ENCODE results near the gene DOCK1.

Gene DOCK1

DNA sequence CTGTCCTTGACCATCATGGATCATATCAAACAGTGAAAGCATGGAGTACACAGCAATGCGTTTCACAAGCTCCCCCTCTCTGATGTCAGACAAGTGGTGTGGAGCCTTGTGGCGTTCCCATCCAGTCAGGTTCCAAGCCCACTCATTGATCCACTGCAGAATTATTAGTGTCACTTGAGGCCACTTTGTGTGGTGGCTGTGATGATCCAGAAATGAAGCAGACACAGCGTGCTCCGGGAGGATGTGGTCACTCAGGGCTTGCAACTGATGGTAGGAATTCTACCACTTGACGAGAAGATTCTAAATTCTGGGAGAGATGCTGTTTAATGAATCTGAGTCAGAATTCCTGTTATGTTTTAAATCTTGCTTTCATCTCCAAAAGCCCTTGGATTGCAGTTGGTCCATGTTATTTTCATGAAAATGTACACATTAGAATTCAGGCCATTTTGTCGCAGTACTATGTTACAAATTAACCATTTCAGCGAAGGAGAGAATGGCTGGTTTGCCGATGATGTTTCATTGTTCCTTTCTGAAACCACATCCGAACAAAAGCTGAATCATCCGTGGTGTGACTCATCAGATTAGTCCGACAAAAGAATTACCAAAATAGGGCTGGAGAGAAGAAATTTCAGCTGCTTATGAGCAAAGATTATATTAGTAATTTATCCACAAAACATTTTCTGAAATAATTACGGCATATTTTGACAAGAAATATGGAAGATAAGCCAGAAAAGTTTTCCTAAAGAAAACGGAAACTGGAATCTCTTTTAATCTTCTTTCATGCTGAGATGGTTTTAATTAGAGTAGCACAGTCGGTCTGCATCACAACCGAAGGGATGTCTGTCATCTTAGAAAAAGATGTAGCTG, 243.1 kb downstream of the DOCK1 start:
- Histone ChIP-seq H3K79me2 (ENCODE audit: control insufficient read depth, insufficient read depth, low read length, unreplicated experiment) (no peaks in the 10 kb centered on the region), H3K4me1 (ENCODE audit: control insufficient read depth, insufficient read depth, low read length, unreplicated experiment) (peaks cover 62% of the 10 kb centered on the region), H3K27ac (ENCODE audit: low read depth, low read length) (peak overlapping the region; percentile 98), H3K27me3 (ENCODE audit: insufficient read depth, low read length) (no peaks in the 10 kb centered on the region), H3K4me3 (ENCODE audit: low read depth, low read length) (peak overlapping the region; percentile 58), H3K36me3 (ENCODE audit: insufficient read depth, low read length) (no peaks in the 10 kb centered on the region), H2AFZ (ENCODE audit: low read length, unreplicated experiment) (peak overlapping the region; percentile 37)

DNA sequence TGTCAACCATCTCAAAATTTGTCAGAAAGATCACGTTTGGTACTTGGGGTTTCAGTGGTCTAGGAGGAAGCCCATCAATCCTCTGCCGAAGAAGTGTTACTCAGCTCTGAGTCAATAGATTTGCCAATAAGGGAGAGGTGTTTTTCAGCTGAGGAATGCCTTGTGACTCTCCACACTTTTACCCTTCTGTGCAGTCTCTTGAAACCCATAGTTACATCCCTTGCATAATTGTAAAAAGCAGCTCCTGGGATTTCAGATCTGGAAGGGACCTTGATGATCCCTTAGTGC, 243.6 kb downstream of the DOCK1 start:
- Histone ChIP-seq H3K27ac (ENCODE audit: low read depth, low read length) (peak overlapping the region; percentile 98), H3K4me3 (ENCODE audit: low read depth, low read length) (peak overlapping the region; percentile 58), H2AFZ (ENCODE audit: low read length, unreplicated experiment) (peak overlapping the region; percentile 4), H3K79me2 (ENCODE audit: control insufficient read depth, insufficient read depth, low read length, unreplicated experiment) (no peaks in the 10 kb centered on the region), H3K36me3 (ENCODE audit: insufficient read depth, low read length) (no peaks in the 10 kb centered on the region), H3K27me3 (ENCODE audit: insufficient read depth, low read length) (no peaks in the 10 kb centered on the region), H3K4me1 (ENCODE audit: control insufficient read depth, insufficient read depth, low read length, unreplicated experiment) (peaks cover 62% of the 10 kb centered on the region)

DNA sequence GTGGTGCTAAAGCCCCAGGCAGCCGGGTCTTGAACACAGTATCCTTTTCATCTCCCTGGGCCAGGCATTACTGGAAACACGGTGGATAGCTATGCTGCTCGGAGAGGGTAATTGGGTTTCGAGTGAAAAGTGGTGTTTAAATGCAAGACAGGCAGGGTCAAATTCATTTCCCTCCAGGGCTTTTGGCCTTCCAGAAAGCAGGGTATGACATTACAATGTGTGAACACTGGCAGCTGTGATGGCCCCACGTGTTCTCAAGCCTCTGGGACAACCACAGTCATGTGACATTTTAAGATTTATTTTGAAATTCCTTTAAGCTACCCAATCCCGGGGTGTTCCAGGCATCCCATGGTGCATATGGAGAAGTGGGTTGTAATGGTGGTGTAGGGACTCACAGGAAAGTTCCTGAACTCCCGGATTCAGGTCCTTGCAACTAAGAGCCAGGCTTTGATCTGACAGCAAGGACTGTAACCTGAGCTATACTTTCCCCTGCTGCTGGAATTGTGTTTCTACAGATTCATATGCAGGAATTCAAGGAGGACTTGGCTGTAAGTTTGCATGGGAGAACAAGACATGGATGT, 244.4 kb downstream of the DOCK1 start:
- H2AFZ ChIP-seq (ENCODE audit: low read length, unreplicated experiment) = no peak overlapping the region
- H3K79me2 ChIP-seq (ENCODE audit: control insufficient read depth, insufficient read depth, low read length, unreplicated experiment) = no peaks in the 10 kb centered on the region
- H3K27me3 ChIP-seq (ENCODE audit: insufficient read depth, low read length) = no peaks in the 10 kb centered on the region
- H3K4me1 ChIP-seq (ENCODE audit: control insufficient read depth, insufficient read depth, low read length, unreplicated experiment) = peaks cover 62% of the 10 kb centered on the region
- no peaks in the 10 kb centered on the region for H3K36me3 ChIP-seq (ENCODE audit: insufficient read depth, low read length)
- peak overlapping the region; percentile 98 for H3K27ac ChIP-seq (ENCODE audit: low read depth, low read length)
- H3K4me3 ChIP-seq (ENCODE audit: low read depth, low read length) = peak overlapping the region; percentile 58

DNA sequence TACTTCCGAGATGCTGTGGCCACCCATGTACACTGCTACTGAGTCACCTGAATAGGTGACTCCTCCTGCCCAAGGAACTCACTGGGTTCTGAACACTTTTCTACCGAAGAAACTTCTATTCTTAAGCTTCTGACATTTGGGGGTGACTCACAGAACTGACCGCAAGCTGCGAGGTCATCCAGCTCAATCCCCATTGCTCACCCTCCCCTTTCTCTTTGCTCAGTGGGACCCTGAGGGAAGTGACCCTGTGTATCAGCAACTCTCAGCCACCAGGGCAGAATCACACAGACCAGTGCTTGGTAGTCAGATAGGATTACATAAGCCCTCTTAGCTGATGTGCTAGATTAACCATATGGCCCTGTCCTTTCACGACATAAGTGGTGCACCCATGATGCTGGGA, 244.9 kb downstream of the DOCK1 start:
- Histone ChIP-seq H3K79me2 (ENCODE audit: control insufficient read depth, insufficient read depth, low read length, unreplicated experiment) (no peaks in the 10 kb centered on the region), H3K27ac (ENCODE audit: low read depth, low read length) (peak overlapping the region; percentile 98), H2AFZ (ENCODE audit: low read length, unreplicated experiment) (no peak overlapping the region), H3K36me3 (ENCODE audit: insufficient read depth, low read length) (no peaks in the 10 kb centered on the region), H3K4me3 (ENCODE audit: low read depth, low read length) (0 out of 2 replicates have a peak overlapping the region, but pooled peaks have one; percentile 4), H3K27me3 (ENCODE audit: insufficient read depth, low read length) (no peaks in the 10 kb centered on the region), H3K4me1 (ENCODE audit: control insufficient read depth, insufficient read depth, low read length, unreplicated experiment) (peaks cover 56% of the 10 kb centered on the region)

DNA sequence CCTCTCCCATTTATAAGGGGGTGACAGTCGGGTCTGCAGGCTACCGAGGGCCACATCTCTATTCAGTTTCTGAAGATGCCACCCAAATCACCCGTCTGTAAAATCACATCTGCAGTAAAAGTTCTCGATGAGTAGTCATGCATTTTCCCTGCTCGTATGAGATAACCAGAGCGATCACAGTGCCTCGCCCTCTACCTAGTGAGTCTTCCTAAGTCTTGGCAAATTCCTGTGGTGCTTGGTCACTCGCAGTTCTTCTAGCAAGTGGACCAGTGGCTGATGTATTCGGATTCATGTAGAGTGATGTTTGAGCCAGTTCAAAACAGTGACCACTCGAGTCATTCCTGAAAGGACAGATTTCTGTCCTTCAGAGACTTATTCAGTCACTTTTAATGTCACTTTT, 246.3 kb downstream of the DOCK1 start:
- Histone ChIP-seq H2AFZ (ENCODE audit: low read length, unreplicated experiment) (no peak overlapping the region), H3K27ac (ENCODE audit: low read depth, low read length) (no peak overlapping the region), H3K27me3 (ENCODE audit: insufficient read depth, low read length) (no peaks in the 10 kb centered on the region), H3K79me2 (ENCODE audit: control insufficient read depth, insufficient read depth, low read length, unreplicated experiment) (no peaks in the 10 kb centered on the region), H3K4me3 (ENCODE audit: low read depth, low read length) (no peak overlapping the region), H3K36me3 (ENCODE audit: insufficient read depth, low read length) (no peaks in the 10 kb centered on the region), H3K4me1 (ENCODE audit: control insufficient read depth, insufficient read depth, low read length, unreplicated experiment) (peaks cover 46% of the 10 kb centered on the region)

DNA sequence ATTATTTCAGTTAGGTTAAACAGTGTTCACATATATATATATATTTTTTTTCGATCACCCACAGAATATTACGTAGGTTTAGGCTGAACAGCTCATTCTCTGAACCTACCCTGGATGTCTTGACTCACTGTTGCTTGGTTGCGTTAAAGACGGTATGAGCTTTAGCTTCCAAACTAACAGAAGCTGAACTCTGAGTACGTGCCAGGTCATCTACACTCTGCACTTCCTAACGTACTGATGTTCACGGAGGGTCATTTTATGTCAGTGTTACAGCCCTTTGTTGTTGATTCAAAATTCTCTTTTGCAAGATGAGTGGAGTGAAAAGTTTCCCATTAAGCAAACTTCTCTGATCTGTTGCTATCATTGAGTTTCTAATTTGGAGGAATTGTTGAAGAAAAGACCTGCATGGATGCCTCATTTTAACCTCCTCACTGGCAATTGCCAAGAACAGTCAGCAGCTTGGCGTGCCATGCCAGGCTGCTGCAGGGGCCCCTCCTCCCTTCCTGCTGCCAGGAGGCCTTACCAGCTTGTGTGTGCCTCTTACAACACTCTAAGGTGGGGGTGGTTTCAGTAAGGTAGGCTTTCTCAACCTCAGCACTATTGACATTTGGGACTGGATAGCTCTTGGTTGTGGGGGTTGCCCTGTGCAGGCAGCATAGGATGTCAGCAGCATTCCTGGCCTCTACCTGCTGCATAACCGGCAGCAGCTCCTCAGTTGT, 246.9 kb downstream of the DOCK1 start:
- Histone ChIP-seq H3K4me1 (ENCODE audit: control insufficient read depth, insufficient read depth, low read length, unreplicated experiment) (peaks cover 40% of the 10 kb centered on the region), H3K27ac (ENCODE audit: low read depth, low read length) (no peak overlapping the region), H3K27me3 (ENCODE audit: insufficient read depth, low read length) (no peaks in the 10 kb centered on the region), H3K79me2 (ENCODE audit: control insufficient read depth, insufficient read depth, low read length, unreplicated experiment) (no peaks in the 10 kb centered on the region), H2AFZ (ENCODE audit: low read length, unreplicated experiment) (no peak overlapping the region), H3K36me3 (ENCODE audit: insufficient read depth, low read length) (no peaks in the 10 kb centered on the region), H3K4me3 (ENCODE audit: low read depth, low read length) (no peak overlapping the region)

DNA sequence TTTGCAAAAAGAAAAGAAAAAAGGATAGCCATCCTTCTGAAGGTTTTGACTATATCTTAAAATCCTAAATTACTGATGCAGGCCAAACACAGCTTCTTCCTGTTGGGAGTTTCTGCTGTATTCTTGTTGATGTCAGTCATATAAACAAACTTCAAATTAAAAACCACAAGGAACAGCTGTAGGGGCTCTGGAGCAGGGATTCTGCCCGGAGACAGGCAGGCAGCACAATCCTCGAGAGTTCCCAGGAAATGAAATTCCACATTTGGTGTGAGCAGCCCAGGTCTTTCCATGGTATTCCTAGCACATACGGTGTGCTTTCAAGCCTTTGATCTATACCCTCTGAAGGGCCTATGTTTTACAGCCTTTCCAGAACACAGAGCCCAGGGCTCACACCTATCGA, 248.0 kb downstream of the DOCK1 start:
- Histone ChIP-seq H2AFZ (ENCODE audit: low read length, unreplicated experiment) (no peak overlapping the region), H3K27me3 (ENCODE audit: insufficient read depth, low read length) (no peaks in the 10 kb centered on the region), H3K36me3 (ENCODE audit: insufficient read depth, low read length) (no peaks in the 10 kb centered on the region), H3K79me2 (ENCODE audit: control insufficient read depth, insufficient read depth, low read length, unreplicated experiment) (no peaks in the 10 kb centered on the region), H3K4me1 (ENCODE audit: control insufficient read depth, insufficient read depth, low read length, unreplicated experiment) (peaks cover 31% of the 10 kb centered on the region), H3K4me3 (ENCODE audit: low read depth, low read length) (no peak overlapping the region), H3K27ac (ENCODE audit: low read depth, low read length) (no peak overlapping the region)

DNA sequence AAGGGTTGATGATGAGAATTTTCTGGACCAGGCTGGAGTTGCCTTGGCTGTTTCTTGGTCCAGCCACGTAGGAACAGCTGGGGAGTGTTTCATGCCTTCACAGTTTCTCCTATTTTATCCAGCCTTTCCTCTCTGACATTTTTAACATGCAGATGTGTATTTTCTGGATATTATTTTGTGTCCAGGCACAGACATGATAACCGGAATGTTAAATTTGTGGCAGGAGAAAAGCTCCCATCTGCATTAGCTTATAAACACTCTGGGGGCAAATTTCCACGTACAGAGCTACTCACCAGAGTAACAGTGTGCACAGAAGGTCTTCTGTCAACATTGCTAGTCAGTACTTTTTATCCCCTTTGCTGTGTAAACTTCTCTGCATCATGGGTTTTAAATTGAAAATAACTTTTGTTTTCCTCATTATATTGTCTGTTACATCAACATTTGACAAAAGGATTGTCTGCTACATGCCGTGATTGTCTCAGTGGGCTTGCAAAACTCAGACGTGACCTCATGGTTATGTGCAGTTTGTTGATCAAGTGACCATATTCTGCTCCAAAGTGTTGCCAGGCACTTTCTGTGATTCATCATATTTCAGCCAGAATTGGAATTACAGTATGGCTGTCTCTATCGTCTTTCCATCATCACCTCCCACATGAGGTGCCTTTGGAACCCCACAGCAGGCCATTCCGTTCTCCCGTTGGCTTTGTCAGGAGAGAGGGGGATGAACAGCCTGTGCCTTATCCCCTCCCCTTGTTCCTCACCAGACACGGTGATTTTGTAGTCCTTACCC, 249.8 kb downstream of the DOCK1 start:
- no peaks in the 10 kb centered on the region for H3K27me3 ChIP-seq (ENCODE audit: insufficient read depth, low read length)
- no peak overlapping the region for H2AFZ ChIP-seq (ENCODE audit: low read length, unreplicated experiment)
- H3K4me3 ChIP-seq (ENCODE audit: low read depth, low read length) = no peak overlapping the region
- H3K36me3 ChIP-seq (ENCODE audit: insufficient read depth, low read length) = no peaks in the 10 kb centered on the region
- peaks cover 15% of the 10 kb centered on the region for H3K4me1 ChIP-seq (ENCODE audit: control insufficient read depth, insufficient read depth, low read length, unreplicated experiment)
- H3K27ac ChIP-seq (ENCODE audit: low read depth, low read length) = no peak overlapping the region
- no peaks in the 10 kb centered on the region for H3K79me2 ChIP-seq (ENCODE audit: control insufficient read depth, insufficient read depth, low read length, unreplicated experiment)

DNA sequence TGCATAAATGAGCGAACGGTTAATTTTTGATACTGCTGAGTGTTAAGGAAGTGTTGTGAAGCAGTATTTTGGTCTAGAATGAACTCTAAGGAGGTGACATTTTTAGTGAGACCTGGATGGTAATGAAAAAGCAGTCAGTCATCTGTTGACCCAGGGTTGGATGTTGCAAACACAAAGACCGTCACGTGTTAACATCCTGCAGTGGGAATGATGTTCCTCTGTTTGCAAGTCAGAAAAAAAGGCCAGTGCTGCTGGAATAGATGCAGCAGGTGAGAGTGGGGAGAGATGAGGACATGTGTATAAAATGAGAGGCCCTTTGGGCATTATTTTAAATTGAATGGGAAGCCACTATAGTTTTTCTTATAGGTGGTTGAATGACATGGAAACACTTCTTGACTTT, 251.9 kb downstream of the DOCK1 start:
- Histone ChIP-seq H2AFZ (ENCODE audit: low read length, unreplicated experiment) (no peak overlapping the region), H3K36me3 (ENCODE audit: insufficient read depth, low read length) (no peaks in the 10 kb centered on the region), H3K27ac (ENCODE audit: low read depth, low read length) (no peak overlapping the region), H3K4me1 (ENCODE audit: control insufficient read depth, insufficient read depth, low read length, unreplicated experiment) (peaks cover 3% of the 10 kb centered on the region), H3K79me2 (ENCODE audit: control insufficient read depth, insufficient read depth, low read length, unreplicated experiment) (no peaks in the 10 kb centered on the region), H3K4me3 (ENCODE audit: low read depth, low read length) (no peak overlapping the region), H3K27me3 (ENCODE audit: insufficient read depth, low read length) (no peaks in the 10 kb centered on the region)

DNA sequence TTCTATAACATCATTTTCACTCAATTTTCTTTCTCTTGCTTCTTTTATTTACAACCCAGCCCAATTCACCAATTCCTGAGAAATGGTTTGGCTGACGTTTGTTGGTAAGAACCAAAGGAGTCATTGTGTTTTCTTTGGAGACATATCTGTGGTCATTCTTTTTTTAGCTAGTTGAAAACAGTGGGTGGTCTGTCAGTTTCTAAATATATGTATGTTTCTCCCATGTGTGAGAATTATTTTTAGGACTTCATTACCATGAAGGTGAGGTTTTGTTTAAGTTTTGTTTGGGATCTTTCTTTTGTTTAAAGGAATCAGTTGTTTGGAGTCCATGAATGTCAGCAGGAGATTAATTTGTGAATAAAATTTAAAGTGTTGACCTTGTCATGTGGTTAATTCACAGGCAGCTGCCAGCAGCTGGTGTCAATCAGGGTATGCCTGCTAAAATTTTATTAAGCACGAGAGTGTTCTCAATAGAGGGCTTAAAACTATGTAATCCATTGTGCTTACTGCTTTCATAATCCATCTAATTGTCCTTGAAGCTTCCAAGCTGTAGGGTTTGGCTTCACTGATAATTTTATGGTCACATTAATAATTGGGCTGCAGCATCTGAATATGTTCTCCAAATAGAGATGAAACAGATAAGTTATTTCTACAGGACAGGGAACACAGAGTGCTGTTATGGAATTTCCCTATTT, 252.4 kb downstream of the DOCK1 start:
- Histone ChIP-seq H3K36me3 (ENCODE audit: insufficient read depth, low read length) (no peaks in the 10 kb centered on the region), H3K27ac (ENCODE audit: low read depth, low read length) (no peak overlapping the region), H3K27me3 (ENCODE audit: insufficient read depth, low read length) (no peaks in the 10 kb centered on the region), H3K4me1 (ENCODE audit: control insufficient read depth, insufficient read depth, low read length, unreplicated experiment) (no peaks in the 10 kb centered on the region), H2AFZ (ENCODE audit: low read length, unreplicated experiment) (no peak overlapping the region), H3K4me3 (ENCODE audit: low read depth, low read length) (no peak overlapping the region), H3K79me2 (ENCODE audit: control insufficient read depth, insufficient read depth, low read length, unreplicated experiment) (no peaks in the 10 kb centered on the region)

Data from ACC112 (cell line).